Muscle of leg (tissue), 11 donors: ENCODE data around the gene SPATA24. TPM values are rescaled to one million over a fixed set of nuclear protein-coding genes. Genes with fewer than 3 reads are reported as not detected.

Source experiments
- DNase-seq: peaks from one replicate; pipeline ENCODE4 v3.0.0; 2013
- H3K27ac ChIP-seq: one replicate; pipeline ENCODE4 v1.5.1; 2013; ENCODE audit warnings: mild to moderate bottlenecking, low read length, control low read depth
- H3K27me3 ChIP-seq: one replicate; pipeline ENCODE4 v1.6.1; 2013; ENCODE audit warnings: low read length; ENCODE audit not compliant: control insufficient read depth, insufficient read depth
- H3K36me3 ChIP-seq: one replicate; pipeline ENCODE4 v1.6.1; 2013; ENCODE audit warnings: low read length; ENCODE audit not compliant: control insufficient read depth, insufficient read depth
- H3K4me1 ChIP-seq: one replicate; pipeline ENCODE4 v1.6.1; 2013; ENCODE audit warnings: low read length; ENCODE audit not compliant: control insufficient read depth, insufficient read depth
- H3K4me3 ChIP-seq: one replicate; pipeline ENCODE4 v1.5.1; 2013; ENCODE audit warnings: low read length, control low read depth
- H3K9me3 ChIP-seq: replicated peaks from 2 replicates; pipeline ENCODE4 v1.6.1; 2013; ENCODE audit warnings: low read depth, low read length; ENCODE audit not compliant: control insufficient read depth
- WGBS: methylation state at CpG from one replicate; pipeline ENCODE4 v1.1.5; 2013; ENCODE audit warnings: missing lambda C conversion rate; ENCODE audit not compliant: insufficient coverage; 5-methylcytosine and 5-hydroxymethylcytosine counted together
- polyA plus RNA-seq, 8 donors: library from polyadenylated mRNA; unstranded; fragments of 120-200 nt; gene quantifications; one replicate each; pipeline versions ENCODE4 v1.2.1 to v1.2.3, GENCODE V29; 2013; ENCODE audit warnings: inconsistent platforms in 1 of 8, low replicate concordance in 1 of 8; ENCODE audit not compliant: insufficient read length in 8 of 8, insufficient read depth in 1 of 8
- total RNA-seq: library from RNA; stranded (reverse); fragments of 120-200 nt; gene quantifications from one replicate; pipeline ENCODE4 v1.2.4, GENCODE V29; 2013

Gene SPATA24
- total and polyA plus RNA-seq, 9 donors, result 6.9 to 14.5 (median 10.1) TPM

DNA sequence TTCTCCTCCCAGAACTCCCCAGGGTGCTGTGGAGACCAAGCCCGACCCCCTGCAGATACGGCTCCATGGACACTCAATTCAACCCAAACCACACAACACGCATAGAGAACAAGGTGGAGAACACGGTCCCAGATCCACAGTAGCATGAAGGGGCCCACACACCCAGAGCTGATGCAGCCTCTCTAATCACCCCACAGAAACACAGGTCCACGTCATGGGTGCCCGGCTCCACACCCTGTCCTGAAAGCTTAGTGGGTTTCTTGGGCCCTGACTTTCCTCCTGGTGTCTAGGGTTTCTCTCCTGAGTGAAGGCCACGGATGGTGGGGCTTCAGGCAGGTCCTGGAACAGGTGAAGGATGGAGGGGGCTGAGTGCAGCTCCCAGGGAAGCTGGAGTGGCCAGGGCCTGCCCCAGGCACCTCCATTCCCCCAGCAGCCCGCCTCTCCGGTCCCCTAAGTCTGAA is 19.3 kb downstream of the SPATA24 start:
- Histone ChIP-seq H3K9me3 (no peaks in the 10 kb centered on the region), H3K27ac (no peak overlapping the region), H3K4me1 (peaks cover 15% of the 10 kb centered on the region), H3K27me3 (no peaks in the 10 kb centered on the region), H3K36me3 (no peaks in the 10 kb centered on the region), H3K4me3 (no peak overlapping the region)
- no peak for DNase-seq
- 74% methylated on average over 8 of the region's 9 CpGs for WGBS

DNA sequence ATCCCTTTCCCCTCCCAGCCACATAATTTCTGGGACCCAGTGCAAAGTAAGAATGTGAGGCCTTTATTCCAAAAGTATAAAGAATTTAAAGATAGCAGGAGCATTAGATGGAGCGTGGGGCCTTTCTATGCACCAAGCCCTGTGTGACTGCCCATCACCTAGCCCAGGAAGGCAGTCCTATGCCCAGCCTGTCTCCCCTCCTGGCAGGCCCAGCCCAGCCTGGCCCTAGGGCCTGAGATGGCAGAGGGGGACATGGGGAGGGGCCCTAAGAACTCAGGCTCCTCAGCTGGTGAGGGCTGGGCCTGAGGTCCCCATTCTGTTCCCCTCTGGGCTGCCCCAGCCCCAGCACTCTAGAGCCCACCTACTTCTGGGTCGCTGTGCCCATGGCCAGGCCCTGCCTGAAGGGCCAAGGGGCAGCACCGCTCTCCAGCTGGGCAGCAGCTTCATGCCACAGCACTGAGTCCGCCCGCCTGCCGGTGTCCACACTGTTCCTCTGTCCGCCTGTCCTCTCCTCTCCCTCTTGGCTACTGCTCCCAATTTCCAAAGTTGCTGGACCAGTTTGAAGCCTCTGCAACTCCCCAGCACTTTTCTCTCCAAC is 19.8 kb downstream of the SPATA24 start:
- Histone ChIP-seq H3K27ac (no peak overlapping the region), H3K4me1 (peaks cover 15% of the 10 kb centered on the region), H3K27me3 (no peaks in the 10 kb centered on the region), H3K4me3 (no peak overlapping the region), H3K36me3 (no peaks in the 10 kb centered on the region), H3K9me3 (no peaks in the 10 kb centered on the region)
- no peak for DNase-seq
- 75% methylated on average over 6 of the region's 7 CpGs for WGBS

DNA sequence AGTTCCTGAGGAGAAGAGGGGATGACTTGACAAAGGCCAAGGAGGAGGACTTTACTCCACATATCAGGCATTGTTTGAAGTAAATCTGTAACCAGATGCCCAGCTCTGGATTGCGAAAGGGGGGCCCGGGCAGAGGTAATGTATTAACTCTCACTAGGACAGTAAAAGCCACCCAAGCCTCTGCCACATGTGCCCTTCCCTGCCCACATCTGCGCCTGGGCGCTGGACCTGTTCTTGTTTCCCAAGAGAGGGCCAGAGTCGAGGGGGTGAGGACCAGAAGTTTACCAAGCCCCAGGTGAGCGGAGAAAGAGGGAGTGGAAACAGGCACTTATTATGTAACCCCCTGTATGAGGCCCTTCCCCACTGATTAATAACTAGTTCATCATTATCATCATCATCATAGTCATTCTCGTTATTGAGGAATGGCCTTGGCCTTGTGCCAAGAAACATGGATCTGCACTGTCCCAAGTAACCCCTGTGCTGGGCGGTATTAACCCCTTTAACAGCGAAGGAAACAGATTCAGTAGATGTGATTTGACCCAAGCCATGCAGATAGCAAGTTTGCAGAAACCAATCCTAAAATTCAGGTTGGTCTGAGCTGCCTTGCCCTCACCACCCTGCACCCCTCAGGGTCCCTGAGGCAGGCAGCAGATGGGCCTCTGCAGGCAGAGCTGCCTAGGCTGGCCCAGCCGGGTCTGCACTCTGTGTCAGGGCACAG is 20.5 kb downstream of the SPATA24 start, which contains the start of gene SLC23A1:
Gene SLC23A1 (minus strand): TSS at position 23 of the 718 bp plus-strand sequence. CDS start 44 bp downstream, outside the sequence.
- Histone ChIP-seq H3K4me3 (no peak within 1 kb of the TSS), H3K27me3 (no peaks in the 10 kb centered on the region), H3K4me1 (peaks cover 11% of the 10 kb centered on the region), H3K27ac (no peak within 1 kb of the TSS), H3K9me3 (no peaks in the 10 kb centered on the region), H3K36me3 (no peaks in the 10 kb centered on the region)
- 70% methylated on average over 3 of the region's 10 CpGs for WGBS
- DNase-seq, result no peak

DNA sequence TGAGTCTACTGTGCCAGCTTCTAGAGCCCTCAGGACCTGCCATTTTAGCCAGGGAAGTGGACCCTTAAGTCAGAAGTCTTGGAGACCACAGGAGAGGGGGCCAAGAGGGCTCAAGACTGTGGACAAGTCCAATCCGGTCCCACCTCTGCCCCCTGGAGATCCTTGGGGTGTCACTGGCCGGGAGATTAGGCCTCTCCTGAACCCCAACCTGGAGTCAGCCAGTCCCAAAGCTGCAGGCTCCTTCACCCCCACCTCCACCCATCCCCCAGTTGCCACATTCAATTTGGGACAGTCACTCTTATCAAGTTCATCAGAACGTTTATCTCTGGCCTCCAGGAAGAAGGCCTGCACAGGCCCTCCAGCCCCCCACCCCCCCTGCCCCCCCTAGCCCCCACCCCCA is 21.1 kb downstream of the SPATA24 start:
- Histone ChIP-seq H3K27me3 (no peaks in the 10 kb centered on the region), H3K27ac (no peak overlapping the region), H3K4me1 (peaks cover 5% of the 10 kb centered on the region), H3K36me3 (peaks cover 2% of the 10 kb centered on the region), H3K4me3 (no peak overlapping the region), H3K9me3 (no peaks in the 10 kb centered on the region)
- DNase-seq, result no peak
- WGBS, result 80% methylated on average over 2 of the region's 3 CpGs

DNA sequence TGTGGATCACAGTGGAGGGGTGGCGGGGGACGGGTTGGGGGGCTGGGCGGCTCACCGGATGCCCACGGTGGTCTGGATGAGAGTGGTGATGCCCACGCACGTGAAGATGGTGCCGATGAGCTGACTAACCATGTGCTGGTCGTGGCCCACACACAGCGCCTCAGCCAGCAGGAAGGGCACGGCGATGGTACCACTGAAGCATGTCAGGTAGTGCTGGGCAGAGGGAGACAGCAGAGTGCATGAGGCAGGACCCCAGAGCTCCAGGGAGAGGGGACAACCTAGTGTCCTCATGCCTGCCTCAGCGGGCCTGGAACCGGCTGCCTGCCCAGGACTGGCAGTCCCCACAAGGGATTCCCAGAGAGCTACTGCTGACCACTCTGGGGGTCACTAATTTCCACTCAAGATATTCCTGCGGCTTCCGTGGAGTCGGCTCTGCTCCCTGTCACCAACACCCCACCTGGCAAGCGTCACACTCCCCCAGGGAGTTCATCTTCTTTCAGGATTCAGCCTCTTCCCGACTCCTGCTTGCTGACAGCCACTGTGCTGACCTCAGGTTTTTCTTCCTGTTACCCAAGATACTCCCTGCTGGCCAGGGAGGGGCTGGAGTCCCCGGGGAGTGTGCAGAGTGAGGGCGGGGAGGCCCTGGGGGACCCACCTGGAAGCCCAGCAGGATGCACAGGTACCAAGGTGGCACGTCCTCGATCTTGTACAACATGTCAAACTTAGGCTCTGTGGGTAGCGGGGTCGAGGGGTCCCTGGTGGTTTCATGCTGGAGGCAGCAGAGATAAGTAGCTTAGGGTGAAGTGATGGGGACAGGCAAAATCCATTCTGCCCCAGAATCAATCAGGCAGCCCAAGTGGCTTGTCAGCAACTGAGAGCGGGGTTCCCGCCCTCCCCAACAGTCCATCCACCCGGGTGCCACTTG is 21.8 kb downstream of the SPATA24 start:
- 89% methylated on average over 23 of the region's 28 CpGs for WGBS
- Histone ChIP-seq H3K4me1 (peaks cover 4% of the 10 kb centered on the region), H3K36me3 (peaks cover 2% of the 10 kb centered on the region), H3K9me3 (no peaks in the 10 kb centered on the region), H3K27me3 (no peaks in the 10 kb centered on the region), H3K27ac (no peak overlapping the region), H3K4me3 (no peak overlapping the region)
- DNase-seq, result no peak

DNA sequence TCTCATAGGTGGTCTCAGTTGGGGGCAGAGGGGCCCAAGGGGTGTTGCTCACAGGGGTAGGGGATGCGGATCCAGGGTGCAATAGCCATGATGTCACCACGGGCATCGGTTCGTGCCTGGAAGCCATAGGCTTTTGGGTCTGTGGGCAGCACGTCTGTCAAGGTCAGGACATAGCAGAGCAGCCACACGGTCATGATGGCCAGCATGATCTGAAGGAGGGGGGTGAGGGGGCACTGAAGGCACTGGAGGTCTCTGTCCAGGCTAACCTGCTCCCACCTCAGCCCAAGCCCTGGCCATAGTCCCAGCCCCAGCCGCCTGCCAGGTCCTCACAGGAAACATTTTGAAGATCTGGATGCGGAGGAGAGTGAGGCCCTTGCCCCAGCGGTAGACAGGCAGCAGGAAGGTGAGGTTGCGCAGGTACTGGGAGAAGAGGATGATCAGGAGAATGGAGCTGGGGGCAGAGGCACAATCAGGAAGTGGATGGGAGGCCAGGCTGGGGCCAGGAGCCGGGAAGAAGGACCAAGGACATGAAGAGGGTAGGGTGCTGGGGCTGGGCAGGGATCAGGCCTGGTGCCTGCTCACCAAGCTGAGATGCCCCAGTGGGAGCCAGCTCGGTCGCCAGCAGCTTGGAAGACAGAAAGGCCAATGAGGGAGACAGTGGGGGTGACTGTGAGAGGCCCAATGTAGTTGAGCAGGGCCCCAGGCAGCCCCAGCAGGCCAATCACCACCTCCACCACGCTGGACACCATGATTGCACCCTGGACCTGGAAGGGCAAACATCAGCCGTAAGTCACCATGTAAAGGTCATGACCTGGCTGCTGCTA is 24.1 kb downstream of the SPATA24 start:
- Histone ChIP-seq H3K4me3 (no peak overlapping the region), H3K4me1 (peaks cover 4% of the 10 kb centered on the region), H3K9me3 (no peaks in the 10 kb centered on the region), H3K36me3 (peaks cover 4% of the 10 kb centered on the region), H3K27ac (no peak overlapping the region), H3K27me3 (no peaks in the 10 kb centered on the region)
- WGBS, result 74% methylated on average over 15 of the region's 15 CpGs
- no peak for DNase-seq

DNA sequence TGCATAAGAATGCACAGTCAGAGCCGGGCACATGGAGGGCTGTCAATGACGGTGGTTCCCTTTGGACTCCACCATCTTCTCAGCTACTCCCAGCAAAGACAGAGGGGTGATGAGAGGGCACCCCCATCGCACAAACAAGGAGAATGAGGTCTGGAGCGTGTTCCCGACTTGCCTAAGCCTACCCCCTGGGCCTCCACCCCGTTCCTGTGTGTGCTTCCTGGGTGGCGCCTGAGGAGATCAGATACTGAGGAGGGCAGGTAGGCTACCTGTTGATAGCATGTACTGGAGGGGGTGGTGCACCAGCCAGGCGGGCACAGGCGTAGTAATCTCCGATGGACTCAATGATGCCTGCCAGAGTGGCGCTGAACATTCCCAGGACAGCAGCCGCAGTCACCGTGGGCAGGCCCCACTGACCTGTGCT is 24.9 kb downstream of the SPATA24 start:
- H3K27ac ChIP-seq, result no peak overlapping the region
- DNase-seq, result no peak
- H3K4me1 ChIP-seq, result peaks cover 2% of the 10 kb centered on the region
- peaks cover 4% of the 10 kb centered on the region for H3K36me3 ChIP-seq
- H3K4me3 ChIP-seq, result no peak overlapping the region
- no peaks in the 10 kb centered on the region for H3K27me3 ChIP-seq
- no peaks in the 10 kb centered on the region for H3K9me3 ChIP-seq
- WGBS, result 81% methylated on average over 9 of the region's 13 CpGs

DNA sequence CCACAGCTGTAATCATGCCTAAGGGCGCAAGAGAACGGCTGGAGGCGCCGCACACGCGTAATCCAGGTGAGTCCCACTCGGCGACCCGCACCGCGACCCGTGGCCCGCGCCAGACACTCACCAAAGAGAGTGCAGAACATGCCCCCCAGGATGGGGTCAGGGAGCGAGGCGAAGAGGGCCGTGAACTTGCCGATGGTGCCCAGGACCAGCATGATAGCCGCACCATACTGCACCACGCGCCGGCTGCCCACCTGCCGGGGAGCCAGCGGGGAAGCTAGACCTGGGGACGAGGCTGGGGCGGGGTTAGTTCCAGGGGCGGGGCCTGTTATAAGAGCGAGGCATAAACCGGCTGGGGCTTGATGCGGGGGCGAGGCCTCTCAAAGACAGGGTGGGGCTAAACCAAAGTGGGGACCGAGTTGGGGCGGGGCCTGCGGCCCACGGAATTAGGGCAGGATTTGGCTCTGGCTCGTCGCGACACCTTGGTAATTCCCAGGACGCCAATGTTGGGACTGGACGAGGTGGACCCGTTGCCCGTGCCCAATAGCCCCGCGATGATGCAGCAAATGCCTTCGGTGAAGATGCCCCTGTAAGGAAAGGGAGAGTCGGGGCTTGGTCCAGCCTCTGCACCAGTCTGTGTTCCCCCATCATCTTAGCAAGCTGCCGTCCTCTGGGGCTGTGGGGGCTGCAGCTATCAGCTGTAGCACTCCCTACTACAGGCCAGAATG is 25.6 kb downstream of the SPATA24 start:
- Histone ChIP-seq H3K27me3 (no peaks in the 10 kb centered on the region), H3K27ac (no peak overlapping the region), H3K4me1 (peaks cover 8% of the 10 kb centered on the region), H3K9me3 (no peaks in the 10 kb centered on the region), H3K4me3 (no peak overlapping the region), H3K36me3 (peaks cover 4% of the 10 kb centered on the region)
- DNase-seq, result no peak
- WGBS, result 46% methylated on average over 43 of the region's 47 CpGs

DNA sequence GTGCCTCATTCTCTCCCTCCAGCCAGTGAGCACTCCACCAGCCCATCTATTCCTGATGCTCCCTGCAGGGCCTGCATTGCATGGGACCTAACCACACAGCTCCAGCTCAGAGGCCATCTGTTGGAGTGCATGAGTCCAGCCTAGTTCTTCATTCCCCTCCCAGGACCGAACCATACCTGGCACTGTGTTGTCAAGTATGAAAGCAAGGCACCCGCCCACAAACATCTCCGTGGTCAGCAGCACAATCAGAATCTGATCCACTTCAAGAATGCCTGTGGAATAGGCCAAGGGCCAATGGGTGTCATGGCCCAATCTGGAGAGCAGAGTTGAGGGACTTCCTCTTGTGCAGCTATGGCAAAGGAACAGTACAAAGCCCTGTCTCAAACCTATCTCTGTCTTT is 26.7 kb downstream of the SPATA24 start:
- peaks cover 8% of the 10 kb centered on the region for H3K4me1 ChIP-seq
- DNase-seq, result no peak
- H3K9me3 ChIP-seq, result no peaks in the 10 kb centered on the region
- H3K4me3 ChIP-seq, result no peak overlapping the region
- H3K27me3 ChIP-seq, result no peaks in the 10 kb centered on the region
- WGBS, result 80% methylated on average over 3 of the region's 3 CpGs
- peaks cover 6% of the 10 kb centered on the region for H3K36me3 ChIP-seq
- H3K27ac ChIP-seq, result no peak overlapping the region
